HepG2 (cell line): Measurements from ENCODE around the gene MVB12A. TPM values are rescaled to one million over a fixed set of nuclear protein-coding genes. Genes with fewer than 3 reads are reported as not detected.

Experiments used
- ARID2 ChIP-seq: sonication (generic); formaldehyde crosslinking; IDR thresholded peaks from 2 replicates; pipeline ENCODE4 v1.8.1; 2022; ENCODE audit warnings: mild to moderate bottlenecking, missing genetic modification reagents, borderline replicate concordance
- CEBPG ChIP-seq: IDR thresholded peaks from 2 replicates; pipeline ENCODE4 v1.6.1; 2016
- DR1 ChIP-seq: sonication (generic); formaldehyde crosslinking; IDR thresholded peaks from 2 replicates; pipeline ENCODE4 v1.8.0; 2021; ENCODE audit warnings: mild to moderate bottlenecking, missing genetic modification reagents, inconsistent platforms
- NR2C2 ChIP-seq: sonication (generic); formaldehyde crosslinking; IDR thresholded peaks from 2 replicates; pipeline ENCODE4 v1.4.0; 2020; ENCODE audit warnings: missing genetic modification reagents, mild to moderate bottlenecking, moderate library complexity, borderline replicate concordance
- NR2F1 ChIP-seq, 2 experiments: fragments of 450-650 bp in 1 of 2; formaldehyde crosslinking in 1 of 2; IDR thresholded peaks; 2 replicates each; pipeline versions ENCODE4 v1.5.0 to v1.6.1; 2016 to 2020; ENCODE audit warnings: mild to moderate bottlenecking in 1 of 2, missing compliant biosample characterization in 1 of 2, missing genetic modification reagents in 1 of 2, moderate library complexity in 1 of 2
- PTBP1 ChIP-seq: fragments of 200-400 bp; formaldehyde crosslinking; IDR thresholded peaks from 2 replicates; pipeline ENCODE4 v1.6.1; 2018; ENCODE audit warnings: low read length, low read depth; ENCODE audit not compliant: poor library complexity, severe bottlenecking
- THAP11 ChIP-seq: IDR thresholded peaks from 2 replicates; pipeline ENCODE4 v1.6.1; 2016; ENCODE audit warnings: missing biosample characterization, missing genetic modification reagents
- ZNF235 ChIP-seq: sonication (generic); formaldehyde crosslinking; IDR thresholded peaks from 2 replicates; pipeline ENCODE4 v1.8.1; 2023; ENCODE audit warnings: mild to moderate bottlenecking, missing genetic modification reagents, borderline replicate concordance
- ZNF570 ChIP-seq: sonication (generic); formaldehyde crosslinking; IDR thresholded peaks from 2 replicates; pipeline ENCODE4 v1.4.0; 2020; ENCODE audit warnings: mild to moderate bottlenecking, missing genetic modification reagents, borderline replicate concordance
- ZNF589 ChIP-seq: sonication (generic); formaldehyde crosslinking; conservative IDR thresholded peaks from 2 replicates; pipeline ENCODE4 v1.8.0; 2022; ENCODE audit warnings: mild to moderate bottlenecking, moderate library complexity, missing genetic modification reagents
- polyA plus RNA-seq, 8 experiments: library from polyadenylated mRNA; depleted of rRNA in 3 of 8; stranded (reverse) in 7 of 8; unstranded in 1 of 8; fragments of >200 nt; fragmentation: Illumina TruSeq in 4 of 8; extraction: Trizol in 4 of 8; gene quantifications; 2 replicates each; pipeline versions ENCODE4 v1.2.1 to v1.2.3, GENCODE V29; 2011 to 2016; ENCODE audit warnings: low read depth in 4 of 8, missing spikeins in 1 of 8, mixed read lengths in 1 of 8; ENCODE audit not compliant: insufficient read depth in 1 of 8
- total RNA-seq, 5 experiments: library from RNA; depleted of rRNA; stranded (reverse); fragments of >200 nt; fragmentation: Illumina TruSeq; extraction: Trizol; gene quantifications; 2 replicates each; pipeline ENCODE4 v1.2.3, GENCODE V29; 2016; ENCODE audit warnings: low read depth in 1 of 5
- TF ChIP-seq, protein P1 (sequence below): sonication (generic); formaldehyde crosslinking; IDR thresholded peaks from 2 replicates; pipeline ENCODE4 v1.4.0; 2020; ENCODE audit warnings: missing genetic modification reagents
- TF ChIP-seq, protein P2 (sequence below): sonication (generic); formaldehyde crosslinking; conservative IDR thresholded peaks from 2 replicates; pipeline ENCODE4 v1.4.0; 2020; ENCODE audit warnings: mild to moderate bottlenecking, missing genetic modification reagents, moderate library complexity
- TF ChIP-seq, protein P3 (sequence below): sonication (generic); formaldehyde crosslinking; IDR thresholded peaks from 2 replicates; pipeline ENCODE4 v1.4.0; 2020; ENCODE audit warnings: missing genetic modification reagents
- TF ChIP-seq, protein P4 (sequence below): sonication (generic); formaldehyde crosslinking; conservative IDR thresholded peaks from 2 replicates; pipeline ENCODE4 v1.8.1; 2023; ENCODE audit warnings: missing genetic modification reagents

MVB12A gene
- total and polyA plus RNA-seq, 2 of the 13 experiments (the other 11 are each of a cell fraction or from before 2014, with no cell fraction given), result 35.7 to 36.1 TPM

DNA sequence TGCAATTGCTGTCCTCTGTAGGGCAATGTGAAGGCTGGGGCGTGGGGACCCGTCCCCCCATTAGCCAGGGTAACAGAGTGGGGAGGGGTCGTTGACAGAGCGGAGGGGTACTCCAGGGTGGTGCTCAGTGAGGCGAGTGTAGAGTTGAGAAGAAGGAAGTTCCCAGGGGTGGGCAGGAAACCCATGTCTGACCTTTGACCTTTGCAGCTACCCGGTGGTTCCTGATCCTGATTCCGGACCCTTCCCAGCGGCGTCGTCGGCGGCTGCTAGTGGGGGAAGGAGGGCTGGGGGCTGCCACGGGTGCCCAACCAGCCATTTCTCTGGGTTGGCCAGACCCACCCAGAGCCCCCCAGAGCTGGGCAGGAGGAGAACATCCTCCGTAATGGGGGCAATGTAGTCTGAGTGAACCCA, 40.6 kb upstream of the MVB12A start (continued):
- TF ChIP-seq ZNF589 (CRISPR knock-in tag), result no peak
- TF ChIP-seq NR2F1 (CRISPR knock-in tag; IDR thresholded peaks at IDR 0.05), result peak in 1 of 2 experiments; percentile 60; a peak in 2 of 4 replicates
- TF ChIP-seq THAP11, result 0 out of 2 replicates have a peak, but pooled peaks have one; percentile 14
- no peak for TF ChIP-seq ZNF235
- TF ChIP-seq PTBP1, result no peak
- TF ChIP-seq, protein P1, sequence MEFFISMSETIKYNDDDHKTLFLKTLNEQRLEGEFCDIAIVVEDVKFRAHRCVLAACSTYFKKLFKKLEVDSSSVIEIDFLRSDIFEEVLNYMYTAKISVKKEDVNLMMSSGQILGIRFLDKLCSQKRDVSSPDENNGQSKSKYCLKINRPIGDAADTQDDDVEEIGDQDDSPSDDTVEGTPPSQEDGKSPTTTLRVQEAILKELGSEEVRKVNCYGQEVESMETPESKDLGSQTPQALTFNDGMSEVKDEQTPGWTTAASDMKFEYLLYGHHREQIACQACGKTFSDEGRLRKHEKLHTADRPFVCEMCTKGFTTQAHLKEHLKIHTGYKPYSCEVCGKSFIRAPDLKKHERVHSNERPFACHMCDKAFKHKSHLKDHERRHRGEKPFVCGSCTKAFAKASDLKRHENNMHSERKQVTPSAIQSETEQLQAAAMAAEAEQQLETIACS (CRISPR knock-in tag), result no peak
- TF ChIP-seq NR2C2 (CRISPR knock-in tag), result peak; percentile 91
- no peak for TF ChIP-seq DR1 (CRISPR knock-in tag)
- no peak for TF ChIP-seq CEBPG (CRISPR knock-in tag)
- TF ChIP-seq, protein P2, sequence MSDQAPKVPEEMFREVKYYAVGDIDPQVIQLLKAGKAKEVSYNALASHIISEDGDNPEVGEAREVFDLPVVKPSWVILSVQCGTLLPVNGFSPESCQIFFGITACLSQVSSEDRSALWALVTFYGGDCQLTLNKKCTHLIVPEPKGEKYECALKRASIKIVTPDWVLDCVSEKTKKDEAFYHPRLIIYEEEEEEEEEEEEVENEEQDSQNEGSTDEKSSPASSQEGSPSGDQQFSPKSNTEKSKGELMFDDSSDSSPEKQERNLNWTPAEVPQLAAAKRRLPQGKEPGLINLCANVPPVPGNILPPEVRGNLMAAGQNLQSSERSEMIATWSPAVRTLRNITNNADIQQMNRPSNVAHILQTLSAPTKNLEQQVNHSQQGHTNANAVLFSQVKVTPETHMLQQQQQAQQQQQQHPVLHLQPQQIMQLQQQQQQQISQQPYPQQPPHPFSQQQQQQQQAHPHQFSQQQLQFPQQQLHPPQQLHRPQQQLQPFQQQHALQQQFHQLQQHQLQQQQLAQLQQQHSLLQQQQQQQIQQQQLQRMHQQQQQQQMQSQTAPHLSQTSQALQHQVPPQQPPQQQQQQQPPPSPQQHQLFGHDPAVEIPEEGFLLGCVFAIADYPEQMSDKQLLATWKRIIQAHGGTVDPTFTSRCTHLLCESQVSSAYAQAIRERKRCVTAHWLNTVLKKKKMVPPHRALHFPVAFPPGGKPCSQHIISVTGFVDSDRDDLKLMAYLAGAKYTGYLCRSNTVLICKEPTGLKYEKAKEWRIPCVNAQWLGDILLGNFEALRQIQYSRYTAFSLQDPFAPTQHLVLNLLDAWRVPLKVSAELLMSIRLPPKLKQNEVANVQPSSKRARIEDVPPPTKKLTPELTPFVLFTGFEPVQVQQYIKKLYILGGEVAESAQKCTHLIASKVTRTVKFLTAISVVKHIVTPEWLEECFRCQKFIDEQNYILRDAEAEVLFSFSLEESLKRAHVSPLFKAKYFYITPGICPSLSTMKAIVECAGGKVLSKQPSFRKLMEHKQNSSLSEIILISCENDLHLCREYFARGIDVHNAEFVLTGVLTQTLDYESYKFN, result 0 out of 2 replicates have a peak, but pooled peaks have one; percentile 25
- no peak for TF ChIP-seq ARID2 (CRISPR knock-in tag)
- TF ChIP-seq, protein P3, sequence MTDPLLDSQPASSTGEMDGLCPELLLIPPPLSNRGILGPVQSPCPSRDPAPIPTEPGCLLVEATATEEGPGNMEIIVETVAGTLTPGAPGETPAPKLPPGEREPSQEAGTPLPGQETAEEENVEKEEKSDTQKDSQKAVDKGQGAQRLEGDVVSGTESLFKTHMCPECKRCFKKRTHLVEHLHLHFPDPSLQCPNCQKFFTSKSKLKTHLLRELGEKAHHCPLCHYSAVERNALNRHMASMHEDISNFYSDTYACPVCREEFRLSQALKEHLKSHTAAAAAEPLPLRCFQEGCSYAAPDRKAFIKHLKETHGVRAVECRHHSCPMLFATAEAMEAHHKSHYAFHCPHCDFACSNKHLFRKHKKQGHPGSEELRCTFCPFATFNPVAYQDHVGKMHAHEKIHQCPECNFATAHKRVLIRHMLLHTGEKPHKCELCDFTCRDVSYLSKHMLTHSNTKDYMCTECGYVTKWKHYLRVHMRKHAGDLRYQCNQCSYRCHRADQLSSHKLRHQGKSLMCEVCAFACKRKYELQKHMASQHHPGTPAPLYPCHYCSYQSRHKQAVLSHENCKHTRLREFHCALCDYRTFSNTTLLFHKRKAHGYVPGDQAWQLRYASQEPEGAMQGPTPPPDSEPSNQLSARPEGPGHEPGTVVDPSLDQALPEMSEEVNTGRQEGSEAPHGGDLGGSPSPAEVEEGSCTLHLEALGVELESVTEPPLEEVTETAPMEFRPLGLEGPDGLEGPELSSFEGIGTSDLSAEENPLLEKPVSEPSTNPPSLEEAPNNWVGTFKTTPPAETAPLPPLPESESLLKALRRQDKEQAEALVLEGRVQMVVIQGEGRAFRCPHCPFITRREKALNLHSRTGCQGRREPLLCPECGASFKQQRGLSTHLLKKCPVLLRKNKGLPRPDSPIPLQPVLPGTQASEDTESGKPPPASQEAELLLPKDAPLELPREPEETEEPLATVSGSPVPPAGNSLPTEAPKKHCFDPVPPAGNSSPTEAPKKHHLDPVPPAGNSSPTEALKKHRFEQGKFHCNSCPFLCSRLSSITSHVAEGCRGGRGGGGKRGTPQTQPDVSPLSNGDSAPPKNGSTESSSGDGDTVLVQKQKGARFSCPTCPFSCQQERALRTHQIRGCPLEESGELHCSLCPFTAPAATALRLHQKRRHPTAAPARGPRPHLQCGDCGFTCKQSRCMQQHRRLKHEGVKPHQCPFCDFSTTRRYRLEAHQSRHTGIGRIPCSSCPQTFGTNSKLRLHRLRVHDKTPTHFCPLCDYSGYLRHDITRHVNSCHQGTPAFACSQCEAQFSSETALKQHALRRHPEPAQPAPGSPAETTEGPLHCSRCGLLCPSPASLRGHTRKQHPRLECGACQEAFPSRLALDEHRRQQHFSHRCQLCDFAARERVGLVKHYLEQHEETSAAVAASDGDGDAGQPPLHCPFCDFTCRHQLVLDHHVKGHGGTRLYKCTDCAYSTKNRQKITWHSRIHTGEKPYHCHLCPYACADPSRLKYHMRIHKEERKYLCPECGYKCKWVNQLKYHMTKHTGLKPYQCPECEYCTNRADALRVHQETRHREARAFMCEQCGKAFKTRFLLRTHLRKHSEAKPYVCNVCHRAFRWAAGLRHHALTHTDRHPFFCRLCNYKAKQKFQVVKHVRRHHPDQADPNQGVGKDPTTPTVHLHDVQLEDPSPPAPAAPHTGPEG (CRISPR knock-in tag), result no peak
- TF ChIP-seq, protein P4, sequence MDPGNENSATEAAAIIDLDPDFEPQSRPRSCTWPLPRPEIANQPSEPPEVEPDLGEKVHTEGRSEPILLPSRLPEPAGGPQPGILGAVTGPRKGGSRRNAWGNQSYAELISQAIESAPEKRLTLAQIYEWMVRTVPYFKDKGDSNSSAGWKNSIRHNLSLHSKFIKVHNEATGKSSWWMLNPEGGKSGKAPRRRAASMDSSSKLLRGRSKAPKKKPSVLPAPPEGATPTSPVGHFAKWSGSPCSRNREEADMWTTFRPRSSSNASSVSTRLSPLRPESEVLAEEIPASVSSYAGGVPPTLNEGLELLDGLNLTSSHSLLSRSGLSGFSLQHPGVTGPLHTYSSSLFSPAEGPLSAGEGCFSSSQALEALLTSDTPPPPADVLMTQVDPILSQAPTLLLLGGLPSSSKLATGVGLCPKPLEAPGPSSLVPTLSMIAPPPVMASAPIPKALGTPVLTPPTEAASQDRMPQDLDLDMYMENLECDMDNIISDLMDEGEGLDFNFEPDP (CRISPR knock-in tag), result no peak
- TF ChIP-seq ZNF570 (CRISPR knock-in tag), result no peak
